GM12878 (cell line): ENCODE measurements around the gene DIAPH2.

Experiments used
- MXI1 ChIP-seq: fragments of 150-350 bp; IDR thresholded peaks from 2 replicates; pipeline ENCODE4 v1.6.1; 2011; ENCODE audit warnings: low read depth, mild to moderate bottlenecking, inconsistent platforms, low read length, improper control_type of control experiment
- POLR2A ChIP-seq: IDR thresholded peaks from 2 replicates; pipeline ENCODE4 v1.6.1; 2011; ENCODE audit warnings: low read depth, mild to moderate bottlenecking, low read length
- ZBTB11 ChIP-seq: fragments of 450-650 bp; formaldehyde crosslinking; IDR thresholded peaks from 2 replicates; pipeline ENCODE4 v1.5.0; 2022; ENCODE audit warnings: mild to moderate bottlenecking, missing genetic modification characterization

- no peak for TF ChIP-seq ZBTB11 (CRISPR knock-in tag)
- no peak for TF ChIP-seq POLR2A
- TF ChIP-seq MXI1: no peak
Measured at GRCh38 chrX:97522307-97522706, 837.7 kb downstream of the DIAPH2 start.
